K562 (cell line): ENCODE results near the gene DRICH1.

Experiments used
- BCOR ChIP-seq: fragments of 450-650 bp; IDR thresholded peaks from 2 replicates; pipeline ENCODE4 v1.6.1; 2016
- CREB1 ChIP-seq, 2 experiments: sonication (generic) in 1 of 2; formaldehyde crosslinking in 1 of 2; IDR thresholded peaks; 2 replicates each; pipeline versions ENCODE4 v1.6.1 to v1.8.0; 2012 to 2022; ENCODE audit warnings: inconsistent platforms in 1 of 2, mild to moderate bottlenecking in 1 of 2, missing genetic modification reagents in 1 of 2, moderate library complexity in 1 of 2
- CREB3 ChIP-seq: fragments of 450-650 bp; conservative IDR thresholded peaks from 2 replicates; pipeline ENCODE4 v1.6.1; 2016; ENCODE audit warnings: missing genetic modification characterization, low read depth, mild to moderate bottlenecking, missing compliant biosample characterization, moderate library complexity
- CTCF ChIP-seq, 3 experiments: IDR thresholded peaks in 2 of 3; conservative IDR thresholded peaks in 1 of 3; 2 replicates each; pipeline ENCODE4 v1.5.1; 2011 to 2012; ENCODE audit warnings: low read length in 3 of 3, mild to moderate bottlenecking in 3 of 3, control low read depth in 2 of 3, improper control_type of control experiment in 1 of 3, inconsistent platforms in 1 of 3, low read depth in 1 of 3, mixed read lengths in 1 of 3, moderate library complexity in 1 of 3; ENCODE audit not compliant: insufficient read depth in 2 of 3
- EP300 ChIP-seq: IDR thresholded peaks from 2 replicates; pipeline ENCODE4 v1.6.1; 2012; ENCODE audit warnings: low read length, improper control_type of control experiment
- FOXA3 ChIP-seq, 2 experiments: fragments of 450-650 bp in 1 of 2; sonication (generic) in 1 of 2; formaldehyde crosslinking; IDR thresholded peaks in 1 of 2; conservative IDR thresholded peaks in 1 of 2; 2 replicates each; pipeline versions ENCODE4 v1.4.0 to v1.8.0; 2020 to 2022; ENCODE audit warnings: mild to moderate bottlenecking in 2 of 2, missing genetic modification reagents in 1 of 2
- KLF13 ChIP-seq: fragments of 450-650 bp; IDR thresholded peaks from 2 replicates; pipeline ENCODE4 v1.6.1; 2016; ENCODE audit warnings: missing genetic modification characterization, low read depth, mild to moderate bottlenecking, missing compliant biosample characterization, moderate library complexity, borderline replicate concordance
- RUNX1 ChIP-seq: sonication (generic); IDR thresholded peaks from 2 replicates; pipeline ENCODE4 v1.6.1; 2016; ENCODE audit warnings: antibody characterized with exemption, low read depth
- USF1 ChIP-seq: sonication (generic); formaldehyde crosslinking; IDR thresholded peaks from 2 replicates; pipeline ENCODE4 v1.9.0; 2022; ENCODE audit warnings: mild to moderate bottlenecking, missing genetic modification reagents
- ZBTB49 ChIP-seq: sonication (generic); formaldehyde crosslinking; IDR thresholded peaks from 2 replicates; pipeline ENCODE4 v1.8.0; 2022; ENCODE audit warnings: missing genetic modification reagents, mild to moderate bottlenecking, borderline replicate concordance
- ZFP36 ChIP-seq: fragments of 150-350 bp; IDR thresholded peaks from 2 replicates; pipeline ENCODE4 v1.6.1; 2018; ENCODE audit warnings: low read length, low read depth; ENCODE audit not compliant: partially characterized antibody
- ZKSCAN1 ChIP-seq: fragments of 150-350 bp; IDR thresholded peaks from 2 replicates; pipeline ENCODE4 v1.6.1; 2016; ENCODE audit warnings: low read depth, low read length
- ZMIZ1 ChIP-seq, 2 experiments: fragments of 150-350 bp in 1 of 2; IDR thresholded peaks; 2 replicates each; pipeline ENCODE4 v1.6.1; 2012 to 2016; ENCODE audit warnings: low read depth in 2 of 2, low read length in 2 of 2, mild to moderate bottlenecking in 1 of 2, moderate library complexity in 1 of 2
- ZNF449 ChIP-seq: fragments of 250-450 bp; sonication (Bioruptor Pico); IDR thresholded peaks from 2 replicates; pipeline ENCODE4 v1.8.0; 2022; ENCODE audit warnings: moderate library complexity, mild to moderate bottlenecking, inconsistent platforms

- TF ChIP-seq RUNX1 (no peak), ZNF449 (CRISPR knock-in tag) (no peak), CREB1 (IDR thresholded peaks at IDR 0.05) (no peak), CREB1 (CRISPR knock-in tag; IDR thresholded peaks at IDR 0.05) (no peak), USF1 (no peak), ZMIZ1 (IDR thresholded peaks at IDR 0.05; ENCODE audit: low read depth in 2 of 2, low read length in 2 of 2) (no peak), ZKSCAN1 (no peak), KLF13 (tag) (no peak), CTCF (IDR thresholded peaks at IDR 0.05 in 2 of 3, conservative IDR thresholded peaks at IDR 0.05 in 1 of 3; ENCODE audit: insufficient read depth in 2 of 3, low read depth in 1 of 3, low read length in 3 of 3) (no peak), ZBTB49 (CRISPR knock-in tag) (no peak), EP300 (no peak), ZFP36 (no peak), CREB3 (tag) (no peak), FOXA3 (CRISPR knock-in tag; conservative IDR thresholded peaks at IDR 0.05 in 1 of 2, IDR thresholded peaks at IDR 0.05 in 1 of 2) (no peak), BCOR (no peak)
Observed at GRCh38 chr22:23613193-23613972, 18.7 kb downstream of the DRICH1 start.
